ENCODE measurements around the gene RPN2.

RPN2 gene

DNA sequence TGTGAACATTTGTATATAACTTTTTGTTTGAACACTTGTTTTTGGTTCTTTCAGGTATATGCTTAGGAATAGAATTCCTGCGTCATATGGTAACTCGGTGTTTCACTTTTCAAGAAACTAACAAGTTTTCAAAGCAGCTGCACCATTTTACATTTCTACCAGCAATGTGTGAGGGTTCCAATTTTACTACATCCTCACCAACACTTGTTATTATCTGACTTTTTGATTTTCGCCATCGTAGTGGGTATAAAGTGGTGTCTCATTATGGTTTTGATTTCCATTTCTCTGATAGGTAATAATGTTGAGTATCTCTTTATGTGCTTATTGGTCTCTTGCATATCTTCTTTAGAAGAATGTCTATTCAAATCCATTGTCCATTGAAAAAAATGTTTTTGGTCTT lies 39.8 kb downstream of the RPN2 start:
- no peak for DNase-seq (ENCODE audit: low read depth)

DNA sequence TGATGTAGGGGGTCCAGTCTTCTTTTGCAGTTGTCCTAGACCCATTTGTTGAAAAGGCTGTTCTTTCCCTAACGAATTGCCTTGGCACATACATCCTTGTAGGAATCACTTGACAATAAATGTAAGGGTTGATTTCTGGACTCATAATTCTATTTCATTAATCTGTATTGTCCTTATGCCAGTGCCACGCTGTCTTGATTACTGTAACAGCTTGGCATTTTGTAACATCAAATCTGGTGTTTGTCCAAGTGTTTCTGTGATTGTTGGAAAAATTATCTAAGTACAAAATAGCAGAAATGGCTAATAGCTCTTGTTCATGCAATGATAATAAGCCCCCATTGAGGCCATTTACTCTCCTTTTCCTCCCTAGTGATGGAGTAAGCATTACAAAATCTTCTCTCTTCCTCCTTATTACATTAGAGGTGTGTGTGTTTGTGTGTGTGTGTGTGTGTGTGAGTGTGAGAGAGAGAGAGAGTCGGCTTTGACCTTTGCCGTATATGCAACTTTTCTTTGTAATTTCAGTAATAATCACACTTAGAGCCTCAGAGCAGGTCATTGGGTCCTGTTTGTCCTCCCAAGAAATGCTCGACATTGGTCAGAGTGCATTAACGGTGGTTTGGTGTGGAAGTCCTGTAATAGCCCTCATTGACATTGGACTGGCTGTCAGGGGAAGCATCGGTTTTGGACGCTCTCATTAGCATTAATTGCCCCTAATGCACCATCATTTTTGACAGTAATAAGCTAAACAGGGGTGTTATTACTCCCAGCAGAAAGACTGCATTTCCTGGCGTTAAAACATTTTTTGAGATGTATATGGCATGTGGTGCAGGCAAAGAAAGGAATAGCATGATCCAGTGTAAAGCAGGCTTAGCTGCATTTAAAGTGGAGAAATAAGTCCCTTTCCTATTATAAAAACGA lies 40.9 kb downstream of the RPN2 start:
- DNase-seq (ENCODE audit: low read depth): no peak

- no peak for DNase-seq (ENCODE audit: low read depth)
Measured at GRCh38 chr20:37220731-37221130, 41.6 kb downstream of the RPN2 start.

DNA sequence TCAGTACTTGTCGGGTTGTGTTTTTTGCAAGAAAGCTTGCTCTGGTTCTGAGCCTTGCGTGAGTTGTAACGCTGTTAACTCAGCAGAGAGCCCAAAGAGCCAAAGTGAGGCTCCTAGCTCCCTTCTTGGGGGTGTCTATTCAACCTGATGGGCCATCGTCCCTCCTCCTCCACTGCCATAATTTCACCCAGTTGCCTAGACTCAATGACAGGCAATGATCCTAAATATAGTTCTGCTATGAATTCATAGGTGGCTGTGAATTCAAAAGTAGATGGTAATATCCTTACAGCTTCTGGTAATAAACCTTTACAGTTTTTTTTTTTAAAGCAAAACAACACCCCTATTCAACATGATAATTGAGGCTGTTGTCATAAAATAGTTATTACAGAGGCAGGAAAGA lies 43.0 kb downstream of the RPN2 start:
- no peak for DNase-seq (ENCODE audit: low read depth)

- no peak for DNase-seq (ENCODE audit: low read depth)
Measured at GRCh38 chr20:37223053-37223452, 43.9 kb downstream of the RPN2 start.

GRCh38 chr20:37225146-37225545 lies 46.0 kb downstream of the RPN2 start:
- no peak for DNase-seq (ENCODE audit: low read depth)

DNA sequence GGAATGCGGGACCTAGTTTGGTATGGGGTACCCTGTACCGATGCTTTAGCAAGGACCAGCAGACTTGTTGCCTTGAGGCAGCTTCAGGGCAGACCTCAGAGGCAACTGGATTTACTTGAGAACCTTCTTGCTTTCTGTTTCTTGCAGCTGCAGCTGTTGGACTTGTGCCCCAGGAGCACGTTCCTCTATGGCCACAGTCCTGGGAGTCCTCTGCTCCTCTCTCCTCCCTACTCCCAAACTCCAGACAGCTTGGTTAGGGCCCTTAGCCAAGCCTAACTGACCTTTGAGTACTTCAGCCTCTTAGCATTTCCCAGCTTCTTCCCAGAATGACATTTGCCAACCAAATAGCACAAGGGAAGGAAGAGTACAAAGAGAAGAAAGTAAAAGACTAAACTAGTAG lies 47.8 kb downstream of the RPN2 start:
- no peak for DNase-seq (ENCODE audit: low read depth)

GRCh38 chr20:37228082-37228481 lies 49.0 kb downstream of the RPN2 start:
- DNase-seq (ENCODE audit: low read depth): no peak

DNA sequence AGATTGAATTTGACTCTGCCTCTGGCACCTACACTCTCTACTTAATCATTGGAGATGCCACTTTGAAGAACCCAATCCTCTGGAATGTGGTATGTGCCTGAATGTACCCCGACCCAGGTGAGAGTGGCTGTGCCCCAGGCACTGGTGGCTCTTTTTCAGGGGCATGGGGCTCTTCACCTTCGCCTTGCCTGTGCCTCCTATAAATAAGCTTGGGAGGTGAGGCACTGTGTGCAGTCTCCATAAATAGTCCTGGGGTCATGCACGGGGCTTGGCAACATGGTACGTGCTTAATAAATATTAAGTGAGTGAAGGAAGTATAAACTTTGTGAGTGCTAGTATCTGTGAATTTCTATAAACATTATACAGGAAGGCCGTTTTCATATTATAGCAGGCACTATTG lies 49.5 kb downstream of the RPN2 start:
- DNase-seq (ENCODE audit: low read depth): no peak

- no peak for DNase-seq (ENCODE audit: low read depth)
Measured at GRCh38 chr20:37229357-37229756, 50.2 kb downstream of the RPN2 start.

DNA sequence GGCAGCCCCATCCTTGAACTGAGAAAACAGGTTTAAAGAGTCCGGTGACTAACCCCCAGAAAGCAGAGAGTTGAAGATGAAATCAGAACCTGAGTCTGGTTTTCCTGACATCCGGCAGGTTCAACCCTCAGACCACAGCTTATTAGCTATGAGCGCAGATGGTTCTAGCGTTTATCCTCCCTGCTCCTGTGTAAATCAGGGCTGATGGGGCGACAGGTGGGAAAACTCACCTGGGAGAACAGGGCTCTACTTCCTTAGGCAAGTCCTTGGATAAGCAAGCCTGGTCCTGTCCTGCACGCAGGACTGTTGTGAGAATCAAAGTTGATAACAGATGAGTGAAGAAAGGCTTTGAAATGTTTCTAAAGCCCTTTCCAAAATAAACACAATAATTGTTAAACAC lies 51.1 kb downstream of the RPN2 start:
- DNase-seq (ENCODE audit: low read depth): no peak

- DNase-seq (ENCODE audit: low read depth): no peak
Measured at GRCh38 chr20:37231947-37232630, 53.0 kb downstream of the RPN2 start.

- DNase-seq (ENCODE audit: low read depth): no peak
Measured at GRCh38 chr20:37233548-37234253, 54.6 kb downstream of the RPN2 start.

DNA sequence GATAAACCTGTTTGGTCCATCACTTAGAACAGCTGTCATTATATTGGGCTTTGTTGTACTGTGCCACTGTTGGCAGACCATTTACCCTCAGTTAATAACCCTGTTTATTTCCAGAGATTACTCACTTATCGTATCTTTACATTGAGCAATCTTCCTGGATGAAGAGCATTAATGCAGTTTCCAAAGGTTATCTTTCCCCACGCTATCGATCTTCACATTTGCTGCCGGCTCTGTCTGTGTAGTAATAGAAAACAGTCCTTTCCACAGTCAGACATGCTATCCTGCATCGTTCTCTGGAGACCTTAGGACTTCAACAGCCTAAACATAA lies 55.1 kb downstream of the RPN2 start:
- no peak for DNase-seq (ENCODE audit: low read depth)

- DNase-seq (ENCODE audit: low read depth): no peak
Measured at GRCh38 chr20:37235065-37235464, 55.9 kb downstream of the RPN2 start.

DNA sequence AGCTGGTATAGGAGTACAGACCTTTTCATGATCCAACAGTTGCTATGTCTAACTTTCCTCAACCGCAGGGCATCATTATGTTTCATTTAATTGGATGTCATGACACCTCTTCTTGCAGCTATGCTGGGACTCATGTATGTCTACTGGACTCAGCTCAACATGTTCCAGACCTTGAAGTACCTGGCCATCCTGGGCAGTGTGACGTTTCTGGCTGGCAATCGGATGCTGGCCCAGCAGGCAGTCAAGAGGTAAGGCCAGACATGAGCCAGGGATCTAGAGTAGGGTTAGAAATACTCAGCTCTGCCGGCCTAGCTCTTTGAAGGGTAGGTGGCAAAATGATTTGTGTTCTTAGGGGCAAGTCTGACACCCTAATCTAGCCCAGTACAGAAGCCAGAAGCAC lies 57.3 kb downstream of the RPN2 start:
- no peak for DNase-seq (ENCODE audit: low read depth)

DNA sequence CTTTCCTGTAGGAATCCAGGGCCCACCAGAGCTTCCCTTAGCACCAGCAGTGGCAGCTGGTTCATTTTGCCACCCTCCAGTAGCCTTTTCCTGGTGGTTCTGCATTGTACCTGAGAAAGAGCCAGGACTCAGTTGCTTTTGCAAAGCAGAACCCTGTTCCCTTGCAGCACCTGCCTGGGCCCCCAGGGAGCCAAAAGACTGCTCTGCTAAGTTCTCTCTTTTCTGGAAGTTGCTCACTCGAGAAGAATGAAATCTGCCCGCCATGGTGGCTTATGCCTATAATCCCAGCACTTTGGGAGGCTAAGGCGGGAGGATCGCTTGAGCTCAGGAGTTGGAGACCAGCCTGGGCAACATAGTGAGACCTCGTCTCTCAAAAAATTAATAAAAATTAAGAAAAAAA lies 58.5 kb downstream of the RPN2 start:
- DNase-seq (ENCODE audit: low read depth): no peak

DNA sequence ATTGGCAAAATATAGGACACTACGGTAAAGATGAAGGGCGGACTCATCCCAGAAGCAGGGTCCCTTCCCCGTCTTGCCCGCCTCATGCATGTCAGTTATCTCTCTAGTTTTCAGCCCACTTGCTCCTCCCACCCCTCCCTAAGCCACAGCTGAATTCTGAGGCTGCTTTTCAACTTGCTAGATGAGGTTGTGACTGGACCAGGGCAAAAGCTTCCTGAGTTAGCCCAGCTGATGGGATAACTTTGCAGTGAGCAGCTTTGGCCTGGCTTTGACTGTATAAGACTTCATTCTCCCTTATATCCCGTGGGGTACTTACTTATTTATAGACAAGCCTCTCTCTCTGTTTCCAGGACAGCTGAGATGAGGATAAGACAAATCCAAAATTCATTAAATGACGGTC lies 59.3 kb downstream of the RPN2 start:
- no peak for DNase-seq (ENCODE audit: low read depth)

DNA sequence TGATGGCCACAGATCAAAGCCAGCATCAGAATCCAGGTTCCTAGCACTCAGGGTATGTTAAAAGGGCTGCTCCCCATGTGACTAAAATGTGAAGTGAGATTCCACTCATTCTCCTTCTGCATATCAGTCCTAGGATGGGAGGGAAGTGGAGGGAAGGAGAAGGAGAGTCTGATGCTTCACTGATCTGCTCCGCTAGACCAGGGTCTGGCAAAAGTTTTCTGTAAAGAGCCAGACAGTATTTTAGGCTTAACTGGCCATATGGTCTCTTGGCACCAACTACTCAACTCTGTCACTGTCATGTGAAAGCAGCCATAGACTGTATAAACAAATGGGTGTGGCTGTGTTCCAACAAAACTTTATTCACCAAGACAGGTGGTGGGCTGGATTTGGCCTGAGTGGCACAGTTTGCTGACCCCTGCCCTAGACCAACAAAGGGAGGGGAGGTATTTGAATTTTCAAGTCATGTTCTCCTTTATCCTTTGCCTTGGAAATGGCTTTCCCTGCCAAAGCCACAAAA lies 59.9 kb downstream of the RPN2 start:
- DNase-seq (ENCODE audit: low read depth): no peak

GRCh38 chr20:37240337-37241067 lies 61.4 kb downstream of the RPN2 start:
- no peak for DNase-seq (ENCODE audit: low read depth)

- DNase-seq (ENCODE audit: low read depth): no peak
Measured at GRCh38 chr20:37242503-37242902, 63.4 kb downstream of the RPN2 start.

All from activated T-cell treated with anti-CD3 and anti-CD28 coated beads for 24 hours (primary cell).